Ammon's horn (tissue), 1 donor: Measurements from ENCODE around the gene ABCB9.
"Not testable (repeated sequence)": the region's sequence is repeated elsewhere in the genome, so short reads cannot be mapped to it uniquely, and the experiment has no call there.

Experiments
- DNase-seq: peaks from one replicate; pipeline ENCODE4 v3.0.0-alpha.2; 2016; ENCODE audit warnings: low spot score

Gene ABCB9

GRCh38 chr12:122894193-122895121 lies 71.8 kb downstream of the ABCB9 start:
- DNase-seq = no peak

GRCh38 chr12:122893208-122894153 lies 72.8 kb downstream of the ABCB9 start:
- DNase-seq = no peak

- not testable (repeated sequence) for DNase-seq
These were observed 73.5 kb downstream of the ABCB9 start for GRCh38 chr12:122892724-122893123.

- no peak for DNase-seq
These were observed 74.4 kb downstream of the ABCB9 start for GRCh38 chr12:122891661-122892525.

- DNase-seq = no peak
These were observed 76.3 kb downstream of the ABCB9 start for GRCh38 chr12:122889761-122890520.

GRCh38 chr12:122888232-122888752 lies 78.0 kb downstream of the ABCB9 start:
- no peak for DNase-seq

- DNase-seq = no peak
These were observed 78.4 kb downstream of the ABCB9 start for GRCh38 chr12:122887819-122888212.

- DNase-seq = no peak
These were observed 79.1 kb downstream of the ABCB9 start for GRCh38 chr12:122886851-122887818.

- no peak for DNase-seq
These were observed 80.1 kb downstream of the ABCB9 start for GRCh38 chr12:122886161-122886560.

GRCh38 chr12:122884860-122885259 lies 81.4 kb downstream of the ABCB9 start:
- DNase-seq = no peak

- no peak for DNase-seq
These were observed 82.0 kb downstream of the ABCB9 start for GRCh38 chr12:122884091-122884826.

- no peak for DNase-seq
These were observed 83.2 kb downstream of the ABCB9 start for GRCh38 chr12:122882908-122883558.

- DNase-seq = peak; percentile 94
These were observed 85.6 kb downstream of the ABCB9 start for GRCh38 chr12:122880668-122881067.

- DNase-seq = no peak
These were observed 86.1 kb downstream of the ABCB9 start for GRCh38 chr12:122880155-122880667.
